HT-29 (cell line): Measurements from ENCODE around the gene ATP10A. TPM values are rescaled to one million over a fixed set of nuclear protein-coding genes. Genes with fewer than 3 reads are reported as not detected.

ENCODE experiments used
- DNase-seq: peaks from one replicate; pipeline ENCODE4 v3.0.0-alpha.2; 2015; ENCODE audit warnings: low spot score
- total RNA-seq: library from RNA; depleted of rRNA; stranded (reverse); fragments of >200 nt; shearing (Covaris generic); gene quantifications from 2 replicates; pipeline ENCODE4 v1.2.3, GENCODE V29; 2014

ATP10A gene
- total RNA-seq, 1 experiment from 2014 or later = not detected

GRCh38 chr15:25718169-25718536, 145.0 kb downstream of the ATP10A start:
- no peak for DNase-seq

- no peak for DNase-seq
These were observed 145.5 kb downstream of the ATP10A start for GRCh38 chr15:25717457-25718168.

GRCh38 chr15:25717127-25717456, 146.0 kb downstream of the ATP10A start:
- DNase-seq = no peak

DNA sequence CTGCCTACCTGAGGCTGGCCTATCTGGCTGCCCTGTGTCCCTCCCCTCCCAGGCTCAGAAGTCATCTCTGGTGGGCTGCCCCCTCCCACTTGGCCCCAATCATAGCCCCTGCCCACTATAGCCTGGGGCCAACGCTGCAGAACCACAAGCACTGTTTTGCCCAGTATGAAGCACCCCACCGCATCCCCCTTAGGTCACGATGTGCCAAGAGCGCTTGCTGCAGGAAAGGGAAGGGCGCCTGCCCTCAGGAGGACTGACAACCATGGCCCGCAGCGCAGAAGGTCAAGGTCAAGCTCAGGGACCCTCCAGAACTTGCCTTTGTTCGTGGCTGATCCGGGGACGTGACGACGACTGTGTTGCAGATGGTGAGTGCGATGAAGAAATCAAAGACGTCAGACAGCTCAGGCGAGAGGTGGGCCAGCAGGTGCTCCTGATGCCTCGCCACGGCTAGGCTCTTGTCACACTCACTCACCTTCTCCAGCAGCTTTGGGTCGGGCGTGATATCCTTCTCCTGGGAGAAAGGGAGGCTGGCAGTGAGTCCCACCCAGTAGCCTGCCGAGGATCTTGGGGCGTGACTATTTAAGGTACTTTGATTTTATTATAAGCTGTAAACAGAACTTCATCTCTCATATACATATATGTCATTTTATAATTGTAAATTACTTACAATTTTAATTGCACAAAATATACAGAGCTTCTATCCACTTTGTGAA, 146.6 kb downstream of the ATP10A start:
- DNase-seq = no peak

DNA sequence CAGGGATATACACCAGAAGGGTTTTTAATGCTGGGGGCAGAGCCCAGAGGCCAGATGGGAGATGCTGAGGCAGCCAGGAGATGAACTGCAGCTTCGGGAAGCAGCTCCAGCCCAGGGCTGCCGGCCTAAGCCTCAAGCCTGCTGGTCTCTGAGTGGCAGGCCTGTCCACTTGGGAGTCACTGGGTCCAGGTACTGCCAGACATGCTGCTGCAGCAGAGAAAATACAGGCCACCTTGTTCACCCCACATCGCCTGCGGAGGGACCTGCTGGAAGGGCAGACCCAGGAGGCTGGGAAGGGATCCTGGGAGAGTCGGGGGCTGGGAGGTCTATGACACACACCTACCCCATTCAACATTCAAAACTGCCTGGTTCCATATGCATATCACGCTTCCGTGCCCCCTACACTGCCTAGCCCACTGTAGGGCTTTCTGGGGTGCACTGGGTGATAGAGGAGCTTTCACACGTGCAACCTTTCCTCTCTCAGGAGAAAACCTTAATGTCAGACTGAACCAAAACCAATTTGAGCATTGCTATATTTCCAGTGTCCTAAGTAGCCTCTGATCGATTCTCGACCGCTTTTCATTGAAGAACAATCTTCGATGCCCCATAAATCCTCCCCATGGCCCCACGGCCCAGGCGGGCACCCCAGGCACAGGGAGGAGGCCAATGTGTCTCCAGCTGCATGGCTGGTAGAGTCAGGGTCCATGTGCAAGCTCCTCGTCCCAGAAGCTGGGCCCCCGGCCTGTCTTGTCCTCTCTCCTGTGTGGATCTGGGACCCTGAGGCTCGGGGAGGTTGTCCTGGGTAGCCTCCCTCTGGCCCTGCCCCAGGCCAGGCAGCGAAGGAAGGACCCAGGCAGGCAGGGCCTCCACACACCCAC, 147.4 kb downstream of the ATP10A start:
- no peak for DNase-seq

- no peak for DNase-seq
These were observed 148.6 kb downstream of the ATP10A start for GRCh38 chr15:25714538-25714840.

DNA sequence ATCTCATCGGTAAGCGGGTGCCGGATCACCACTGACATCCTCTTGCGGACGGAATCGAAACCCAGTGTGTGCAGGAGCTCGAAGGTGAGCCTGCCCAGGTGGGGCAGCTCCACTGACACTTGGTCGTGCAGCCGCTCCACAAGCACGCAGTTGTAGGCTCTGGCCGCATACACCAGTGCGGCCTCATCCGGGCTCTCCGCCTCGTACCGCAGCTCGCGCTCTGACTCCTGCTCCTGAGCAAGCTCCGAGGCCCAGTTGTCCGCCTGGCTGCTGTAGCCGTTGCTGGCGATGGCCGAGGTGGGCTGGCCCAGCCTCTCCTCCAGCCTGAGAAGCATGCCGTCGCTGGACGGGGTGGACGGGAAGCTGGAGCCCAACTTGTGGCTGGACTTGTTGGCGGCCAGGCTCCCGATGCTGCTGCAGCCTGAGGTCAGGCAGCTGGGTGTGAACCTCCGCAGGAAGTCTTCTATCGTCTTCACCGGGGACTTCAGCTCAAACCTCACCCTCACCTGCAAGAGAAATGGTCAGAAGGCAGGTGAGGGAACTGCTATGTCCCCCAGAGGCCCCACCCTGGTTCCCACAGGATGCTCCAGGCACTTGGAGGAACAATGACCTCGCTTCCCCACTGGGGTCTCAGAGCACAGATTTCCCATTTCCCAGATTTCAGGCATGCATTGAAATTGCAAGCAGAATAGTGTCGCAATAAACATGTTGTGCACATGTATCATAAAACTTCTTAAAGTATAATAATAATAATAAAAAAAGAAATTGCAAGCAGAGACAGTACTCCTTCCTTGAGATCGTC, 149.2 kb downstream of the ATP10A start:
- no peak for DNase-seq

GRCh38 chr15:25712961-25713355, 150.2 kb downstream of the ATP10A start:
- no peak for DNase-seq

DNA sequence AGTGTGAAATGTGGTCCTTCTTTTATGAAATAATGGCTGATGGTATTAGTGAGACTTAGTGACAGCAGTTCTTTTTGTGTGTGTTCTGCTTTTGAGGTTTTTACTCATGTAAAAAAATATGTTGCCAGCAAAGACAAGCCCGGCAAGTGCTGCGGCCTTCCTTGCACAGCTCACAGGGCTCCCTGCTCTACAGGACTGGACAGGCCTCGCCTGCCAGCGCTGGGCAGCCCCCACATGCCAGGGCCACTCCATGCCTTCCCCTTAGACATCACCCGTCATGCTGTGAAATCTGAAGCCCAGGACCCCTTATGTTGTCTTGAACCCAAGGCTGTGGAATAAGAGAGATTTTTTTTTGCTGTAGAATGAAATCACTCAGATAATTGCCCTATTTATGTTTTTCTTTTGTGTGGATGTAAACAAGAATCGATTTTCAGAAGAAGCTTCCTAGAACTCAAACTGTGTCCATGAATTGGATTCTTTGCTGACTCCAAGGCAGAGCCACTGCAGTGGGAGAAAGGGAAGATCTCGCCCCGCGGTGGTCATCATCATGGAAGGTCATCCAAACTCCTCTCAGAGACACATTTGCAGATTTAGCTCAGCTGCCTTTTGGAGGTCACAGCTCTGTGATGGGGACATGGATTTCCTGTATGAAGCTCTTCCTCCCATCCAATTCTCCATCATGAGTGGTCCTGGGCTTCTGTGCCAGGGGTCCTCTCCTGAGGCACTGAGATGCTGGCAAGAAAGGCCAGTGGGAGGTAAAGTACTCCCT, 150.8 kb downstream of the ATP10A start:
- no peak for DNase-seq

- no peak for DNase-seq
These were observed 151.4 kb downstream of the ATP10A start for GRCh38 chr15:25711691-25712090.

DNA sequence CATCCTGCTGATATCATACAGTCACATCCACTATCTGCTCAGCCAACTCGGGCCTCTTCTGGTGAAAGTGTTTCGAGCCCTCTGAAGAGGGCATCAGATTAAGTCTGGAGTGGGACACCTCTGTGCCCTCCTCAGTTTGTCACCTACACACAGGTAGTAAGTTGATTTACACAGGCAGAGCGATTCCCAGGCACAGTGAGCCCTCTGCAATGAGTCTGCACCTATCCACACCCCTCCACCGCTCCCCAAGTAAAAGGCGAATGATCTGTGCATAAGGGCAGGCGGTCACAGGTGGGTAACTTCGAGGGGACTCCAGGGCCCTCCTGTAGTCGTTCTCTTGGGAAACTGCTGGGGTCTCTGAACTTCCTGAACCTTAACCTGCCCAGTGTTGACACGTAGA, 152.0 kb downstream of the ATP10A start:
- DNase-seq = no peak

DNA sequence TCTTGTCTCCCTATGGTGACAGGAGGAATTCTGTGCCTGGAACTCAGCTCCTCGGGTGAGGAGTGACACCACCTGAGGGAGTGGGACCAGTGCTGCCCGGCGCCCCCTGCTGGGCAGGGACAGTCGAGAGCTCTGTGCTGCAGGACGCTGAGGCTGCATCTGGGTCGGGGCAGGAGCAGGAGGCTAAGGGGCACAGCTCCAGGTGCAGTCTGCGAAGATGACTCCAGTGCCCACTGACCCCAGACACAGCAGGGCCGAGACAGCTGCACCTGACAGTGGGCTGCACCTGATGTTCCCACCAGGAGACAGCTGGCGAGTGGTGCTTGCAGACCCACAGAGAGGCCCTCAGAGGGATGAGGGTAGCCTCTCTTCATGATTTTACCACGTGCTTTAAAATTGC, 152.9 kb downstream of the ATP10A start:
- DNase-seq = peak; percentile 61

DNA sequence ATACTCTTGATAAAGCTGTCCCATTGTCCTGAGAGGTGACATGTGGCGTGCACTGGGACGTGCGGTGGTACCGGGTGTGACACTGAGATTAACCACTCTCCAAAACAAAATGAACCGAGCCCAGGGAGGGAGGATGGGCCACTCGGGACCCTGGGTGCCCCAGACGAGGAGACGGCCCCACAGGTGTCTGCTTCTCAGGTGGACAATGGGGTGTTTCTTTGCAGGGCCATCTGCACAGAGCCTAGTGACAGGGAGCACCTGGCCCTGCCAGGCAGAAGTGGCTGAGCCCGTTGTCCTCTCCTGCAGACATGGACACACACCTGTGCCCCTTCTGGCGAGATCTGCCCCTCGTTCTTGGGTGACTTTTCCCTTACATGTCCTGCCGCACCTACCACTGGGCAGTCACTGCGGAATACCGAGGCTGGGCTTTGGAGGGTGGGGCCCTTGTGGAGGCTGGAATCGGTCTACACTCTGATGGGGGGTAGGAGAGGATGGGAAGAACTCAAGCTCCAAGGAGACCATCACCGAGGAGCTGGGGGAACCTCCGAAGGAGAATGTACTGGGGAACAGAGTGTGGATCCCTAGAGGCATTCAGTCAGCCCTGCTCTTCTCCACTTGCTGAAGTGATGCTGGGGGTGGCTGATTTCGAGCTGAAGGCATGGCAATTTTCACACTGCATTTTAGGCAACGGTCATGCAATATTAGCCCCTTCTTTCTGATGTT, 153.5 kb downstream of the ATP10A start:
- no peak for DNase-seq

GRCh38 chr15:25708391-25708790, 154.7 kb downstream of the ATP10A start:
- no peak for DNase-seq

DNA sequence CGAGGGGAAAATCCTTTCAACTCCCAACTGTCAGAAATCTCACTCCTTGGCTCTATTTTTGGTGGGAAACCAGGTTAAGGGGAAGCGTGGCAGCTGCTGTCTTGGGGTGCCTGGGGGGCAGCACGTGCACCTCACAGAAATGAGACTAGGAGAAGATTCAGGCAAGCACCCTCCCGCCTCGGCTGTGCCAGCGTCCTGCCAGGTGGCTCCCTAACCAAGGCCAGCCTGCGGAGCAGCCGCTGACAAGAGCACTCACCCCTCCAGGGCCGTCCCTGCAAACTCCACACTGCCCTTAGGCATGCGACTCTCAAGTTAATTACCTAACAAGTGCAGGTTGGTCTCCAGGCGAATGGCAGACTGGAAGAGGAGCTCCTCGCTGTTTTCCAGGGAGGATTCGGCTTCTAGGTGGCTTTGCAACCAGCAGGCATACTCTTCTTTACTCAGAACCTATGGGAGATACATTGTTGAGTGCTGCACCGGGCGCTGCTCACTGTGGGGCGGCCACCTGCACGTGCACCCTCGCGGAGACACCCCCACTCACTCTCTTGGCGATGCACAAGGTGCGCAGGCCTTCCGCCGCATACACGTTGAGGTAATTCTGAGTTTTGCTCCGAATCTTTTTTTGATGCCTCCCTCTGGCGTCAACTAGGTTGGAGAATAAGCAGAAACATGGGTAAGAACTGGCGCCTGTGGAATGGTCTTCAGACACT, 155.3 kb downstream of the ATP10A start:
- DNase-seq = no peak

GRCh38 chr15:25706176-25706955, 156.8 kb downstream of the ATP10A start:
- no peak for DNase-seq

GRCh38 chr15:25705433-25706115, 157.6 kb downstream of the ATP10A start:
- no peak for DNase-seq

- no peak for DNase-seq
These were observed 159.4 kb downstream of the ATP10A start for GRCh38 chr15:25703726-25704125.
